Measurements from ENCODE around the gene MAGOH. TPM values are rescaled to one million over a fixed set of nuclear protein-coding genes. Genes with fewer than 3 reads are reported as not detected.

MAGOH gene
- total RNA-seq, 3 donors from 2014 or later: 35.0 to 45.2 (median 37.5) TPM

- no peaks in the 10 kb centered on the region for H3K27me3 ChIP-seq
- intact Hi-C loops (cut with DNase I; ENCODE audit: low total_unique reads): no loop called here
- no peak for DNase-seq (ENCODE audit: low spot score in 2 of 2)
- no peak overlapping the region for H3K4me3 ChIP-seq
- no peak for TF ChIP-seq CTCF (IDR thresholded peaks at IDR 0.05)
- TF ChIP-seq POLR2A (IDR thresholded peaks at IDR 0.05): no peak
- no peak for TF ChIP-seq POLR2AphosphoS5 (IDR thresholded peaks at IDR 0.05)
- H3K27ac ChIP-seq: no peak overlapping the region
- H3K9me3 ChIP-seq: no peaks in the 10 kb centered on the region
- no peaks in the 10 kb centered on the region for H3K36me3 ChIP-seq
- no peaks in the 10 kb centered on the region for H3K4me1 ChIP-seq
These were observed 19.2 kb upstream of the MAGOH start for GRCh38 chr1:53257454-53258081.

- DNase-seq (ENCODE audit: low spot score in 2 of 2): no peak
- intact Hi-C loops (cut with DNase I; ENCODE audit: low total_unique reads): no loop called here
- no peak for TF ChIP-seq CTCF (IDR thresholded peaks at IDR 0.05)
- TF ChIP-seq POLR2AphosphoS5 (IDR thresholded peaks at IDR 0.05): no peak
- TF ChIP-seq POLR2A (IDR thresholded peaks at IDR 0.05): no peak
- Histone ChIP-seq H3K4me3 (no peak overlapping the region), H3K4me1 (no peaks in the 10 kb centered on the region), H3K27me3 (no peaks in the 10 kb centered on the region), H3K9me3 (no peaks in the 10 kb centered on the region), H3K36me3 (no peaks in the 10 kb centered on the region), H3K27ac (no peak overlapping the region)
These were observed 18.5 kb upstream of the MAGOH start for GRCh38 chr1:53256511-53257453.

- intact Hi-C loops (cut with DNase I; ENCODE audit: low total_unique reads): no loop called here
- Histone ChIP-seq H3K27me3 (no peaks in the 10 kb centered on the region), H3K4me3 (no peak overlapping the region), H3K27ac (no peak overlapping the region), H3K4me1 (no peaks in the 10 kb centered on the region), H3K36me3 (no peaks in the 10 kb centered on the region), H3K9me3 (no peaks in the 10 kb centered on the region)
- TF ChIP-seq POLR2AphosphoS5 (IDR thresholded peaks at IDR 0.05) (no peak), CTCF (IDR thresholded peaks at IDR 0.05) (no peak), POLR2A (IDR thresholded peaks at IDR 0.05) (no peak)
- DNase-seq (ENCODE audit: low spot score in 2 of 2): no peak
These were observed 16.7 kb upstream of the MAGOH start for GRCh38 chr1:53255031-53255430.

GRCh38 chr1:53254011-53254640 lies 15.8 kb upstream of the MAGOH start:
- no peak overlapping the region for H3K27ac ChIP-seq
- H3K4me3 ChIP-seq: no peak overlapping the region
- no peaks in the 10 kb centered on the region for H3K4me1 ChIP-seq
- DNase-seq (ENCODE audit: low spot score in 2 of 2): no peak
- H3K36me3 ChIP-seq: no peaks in the 10 kb centered on the region
- H3K9me3 ChIP-seq: no peaks in the 10 kb centered on the region
- intact Hi-C loops (cut with DNase I; ENCODE audit: low total_unique reads): no loop called here
- H3K27me3 ChIP-seq: no peaks in the 10 kb centered on the region
- TF ChIP-seq POLR2A (IDR thresholded peaks at IDR 0.05) (no peak), CTCF (IDR thresholded peaks at IDR 0.05) (no peak), POLR2AphosphoS5 (IDR thresholded peaks at IDR 0.05) (no peak)

- Histone ChIP-seq H3K27me3 (no peaks in the 10 kb centered on the region), H3K36me3 (no peaks in the 10 kb centered on the region), H3K4me1 (no peaks in the 10 kb centered on the region), H3K27ac (no peak overlapping the region), H3K9me3 (no peaks in the 10 kb centered on the region), H3K4me3 (no peak overlapping the region)
- DNase-seq (ENCODE audit: low spot score in 2 of 2): no peak
- intact Hi-C loops (cut with DNase I; ENCODE audit: low total_unique reads): no loop called here
- TF ChIP-seq POLR2AphosphoS5 (IDR thresholded peaks at IDR 0.05): no peak
- TF ChIP-seq POLR2A (IDR thresholded peaks at IDR 0.05): no peak
- TF ChIP-seq CTCF (IDR thresholded peaks at IDR 0.05): no peak
These were observed 12.0 kb upstream of the MAGOH start for GRCh38 chr1:53250325-53250724.
